Right lobe of liver (tissue), 6 donors: Measurements from ENCODE around the gene SYNE1. TPM values are rescaled to one million over a fixed set of nuclear protein-coding genes. Genes with fewer than 3 reads are reported as not detected.

Experiments
- ATAC-seq, 4 donors: fragments of 200-7000 bp; cut with Tn5 transposase; one replicate each; pipeline ENCODE4 v1.9.1; 2020; ENCODE audit warnings: mild to moderate bottlenecking in 4 of 4, moderate library complexity in 4 of 4
- DNase-seq, 3 donors: peaks; one replicate each; pipeline ENCODE4 v3.0.0-alpha.2; 2020
- H3K27ac ChIP-seq, 3 donors: fragments of 200-600 bp; one replicate each; pipeline ENCODE4 v1.8.0; 2022
- H3K27me3 ChIP-seq, 2 donors: fragments of 200-600 bp; one replicate each; pipeline ENCODE4 v1.8.0; 2022
- H3K36me3 ChIP-seq, 4 donors: fragments of 200-600 bp; sonication (generic) in 1 of 4; one replicate each; pipeline versions ENCODE4 v1.5.1 to v1.8.0; 2017 to 2022; ENCODE audit warnings: control low read depth in 1 of 4
- H3K4me1 ChIP-seq, 4 donors: fragments of 200-600 bp; sonication (generic) in 1 of 4; one replicate each; pipeline versions ENCODE4 v1.5.1 to v1.8.0; 2017 to 2022; ENCODE audit warnings: control low read depth in 1 of 4
- H3K4me3 ChIP-seq, 3 donors: fragments of 200-600 bp; one replicate each; pipeline ENCODE4 v1.8.0; 2022
- H3K9me3 ChIP-seq, 4 donors: fragments of 200-600 bp; sonication (generic) in 1 of 4; one replicate each; pipeline versions ENCODE4 v1.5.1 to v1.8.0; 2017 to 2022; ENCODE audit warnings: control low read depth in 1 of 4
- POLR2A ChIP-seq: fragments of 450-650 bp; IDR thresholded peaks from one replicate; pipeline ENCODE4 v1.6.1; 2017; ENCODE audit warnings: antibody characterized with exemption, mild to moderate bottlenecking
- WGBS: methylation state at CpG from one replicate; pipeline ENCODE4 v1.1.6; 2018; ENCODE audit warnings: low coverage, low lambda C conversion rate; ENCODE audit not compliant: insufficient coverage; ENCODE audit errors: missing lambda C conversion rate; 5-methylcytosine and 5-hydroxymethylcytosine counted together
- intact Hi-C, 2 donors: fragments of 100-400 bp; cut with DNase I; formaldehyde crosslinking; loops; one replicate each; pipeline versions ENCODE4 v1.11.2 to v1.14.1; 2022
- total RNA-seq, 6 experiments: library from RNA; depleted of rRNA in 2 of 6; stranded (reverse); fragments of >200 nt in 2 of 6; fragmentation: NEBNext Ultra II Directional in 3 of 6; extraction: Animal tissue kit (Norgen Biotek cat#: 25700) in 3 of 6; gene quantifications; one replicate each; pipeline versions ENCODE4 v1.1.0 to v1.2.4, GENCODE V29; 2016 to 2023
- TF ChIP-seq, protein P1 (sequence below), 4 donors: fragments of 200-600 bp in 3 of 4; fragments of 450-650 bp in 1 of 4; IDR thresholded peaks; one replicate each; pipeline versions ENCODE4 v1.5.1 to v1.8.0; 2016 to 2022; ENCODE audit warnings: antibody characterized with exemption in 4 of 4, mild to moderate bottlenecking in 2 of 4
- donor health status: DM: no; HTN: yes; CAD: no.
- donor health status: DM: no; HTN: no; CAD: no.
- donor health status: DM: no; HTN: no; CAD: no.
- donor health status: DM: no; HTN: yes; CAD: no.
- donor health status: DM: no; HTN: yes; CAD: no.

The SYNE1 gene
- total RNA-seq, 6 experiments from 2014 or later = 22.8 to 43.2 (median 25.0) TPM

GRCh38 chr6:152605941-152606340, 31.2 kb downstream of the SYNE1 start:
- no peak for ATAC-seq
- Histone ChIP-seq H3K4me3 (no peak overlapping the region), H3K9me3 (no peaks in the 10 kb centered on the region), H3K4me1 (no peaks in the 10 kb centered on the region), H3K27ac (no peak overlapping the region), H3K36me3 (no peaks in the 10 kb centered on the region), H3K27me3 (no peaks in the 10 kb centered on the region)
- intact Hi-C loops = no loop called here
- no peak for DNase-seq
- WGBS = 75% methylated on average over 2 of the region's 2 CpGs
- TF ChIP-seq, protein P1, sequence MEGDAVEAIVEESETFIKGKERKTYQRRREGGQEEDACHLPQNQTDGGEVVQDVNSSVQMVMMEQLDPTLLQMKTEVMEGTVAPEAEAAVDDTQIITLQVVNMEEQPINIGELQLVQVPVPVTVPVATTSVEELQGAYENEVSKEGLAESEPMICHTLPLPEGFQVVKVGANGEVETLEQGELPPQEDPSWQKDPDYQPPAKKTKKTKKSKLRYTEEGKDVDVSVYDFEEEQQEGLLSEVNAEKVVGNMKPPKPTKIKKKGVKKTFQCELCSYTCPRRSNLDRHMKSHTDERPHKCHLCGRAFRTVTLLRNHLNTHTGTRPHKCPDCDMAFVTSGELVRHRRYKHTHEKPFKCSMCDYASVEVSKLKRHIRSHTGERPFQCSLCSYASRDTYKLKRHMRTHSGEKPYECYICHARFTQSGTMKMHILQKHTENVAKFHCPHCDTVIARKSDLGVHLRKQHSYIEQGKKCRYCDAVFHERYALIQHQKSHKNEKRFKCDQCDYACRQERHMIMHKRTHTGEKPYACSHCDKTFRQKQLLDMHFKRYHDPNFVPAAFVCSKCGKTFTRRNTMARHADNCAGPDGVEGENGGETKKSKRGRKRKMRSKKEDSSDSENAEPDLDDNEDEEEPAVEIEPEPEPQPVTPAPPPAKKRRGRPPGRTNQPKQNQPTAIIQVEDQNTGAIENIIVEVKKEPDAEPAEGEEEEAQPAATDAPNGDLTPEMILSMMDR (IDR thresholded peaks at IDR 0.05) = no peak
- TF ChIP-seq POLR2A = no peak

DNA sequence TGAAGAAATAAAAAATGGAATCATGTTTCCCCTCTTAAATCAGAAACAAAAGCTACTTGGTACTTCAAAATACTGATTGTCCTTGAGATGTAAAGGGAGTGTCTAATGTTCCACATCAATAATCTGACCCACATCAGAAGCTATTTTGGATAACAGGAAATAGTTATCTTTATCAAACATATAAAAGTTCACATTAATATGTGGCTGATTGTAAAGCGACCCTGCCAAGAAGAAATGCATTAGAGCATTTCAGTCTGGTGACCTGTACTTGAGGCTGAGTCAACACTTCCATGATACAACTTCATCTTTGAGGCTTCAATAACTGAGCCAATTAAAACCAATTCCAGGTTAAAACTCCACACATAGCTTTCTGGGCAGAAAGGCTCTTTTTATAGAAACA, 31.8 kb downstream of the SYNE1 start:
- intact Hi-C loops = no loop called here
- Histone ChIP-seq H3K9me3 (no peaks in the 10 kb centered on the region), H3K27me3 (no peaks in the 10 kb centered on the region), H3K36me3 (no peaks in the 10 kb centered on the region), H3K4me1 (no peaks in the 10 kb centered on the region), H3K27ac (no peak overlapping the region), H3K4me3 (no peak overlapping the region)
- TF ChIP-seq, protein P1 (IDR thresholded peaks at IDR 0.05) = no peak
- TF ChIP-seq POLR2A = no peak
- ATAC-seq = no peak
- DNase-seq = no peak
- 31% methylated on average over 1 of the region's 1 CpG for WGBS

DNA sequence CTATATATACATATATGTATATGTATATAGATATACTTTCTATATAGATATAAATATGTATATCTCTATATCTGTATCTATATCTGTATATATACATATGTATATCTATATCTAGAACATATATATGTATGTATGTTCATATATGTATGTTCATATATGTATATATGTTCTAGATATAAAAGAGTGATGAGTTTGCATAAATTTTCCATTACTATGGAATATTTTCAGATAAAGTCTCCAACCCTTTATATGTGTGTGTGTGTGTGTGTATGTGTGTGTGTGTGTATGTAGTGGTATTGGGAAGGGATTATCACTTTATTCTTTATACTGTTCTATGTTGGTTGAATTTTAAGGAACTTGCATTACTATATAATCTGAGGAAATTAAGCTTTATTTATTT, 33.3 kb downstream of the SYNE1 start:
- Histone ChIP-seq H3K9me3 (no peaks in the 10 kb centered on the region), H3K4me1 (no peaks in the 10 kb centered on the region), H3K27ac (no peak overlapping the region), H3K36me3 (no peaks in the 10 kb centered on the region), H3K27me3 (no peaks in the 10 kb centered on the region), H3K4me3 (no peak overlapping the region)
- TF ChIP-seq POLR2A = no peak
- TF ChIP-seq, protein P1 (IDR thresholded peaks at IDR 0.05) = no peak
- no peak for DNase-seq
- intact Hi-C loops = no loop called here
- ATAC-seq = no peak

GRCh38 chr6:152600022-152600421, 37.1 kb downstream of the SYNE1 start:
- 67% methylated on average over 5 of the region's 5 CpGs for WGBS
- TF ChIP-seq, protein P1 (IDR thresholded peaks at IDR 0.05) = no peak
- no peak for TF ChIP-seq POLR2A
- Histone ChIP-seq H3K4me3 (no peak overlapping the region), H3K27me3 (no peaks in the 10 kb centered on the region), H3K27ac (no peak overlapping the region), H3K4me1 (no peaks in the 10 kb centered on the region), H3K9me3 (no peaks in the 10 kb centered on the region), H3K36me3 (no peaks in the 10 kb centered on the region)
- DNase-seq = no peak
- no peak for ATAC-seq
- intact Hi-C loops = no loop called here

- WGBS = 43% methylated on average over 4 of the region's 4 CpGs
- Histone ChIP-seq H3K9me3 (no peaks in the 10 kb centered on the region), H3K36me3 (no peaks in the 10 kb centered on the region), H3K27ac (no peak overlapping the region), H3K4me1 (no peaks in the 10 kb centered on the region), H3K27me3 (no peaks in the 10 kb centered on the region), H3K4me3 (no peak overlapping the region)
- no peak for DNase-seq
- TF ChIP-seq, protein P1 (IDR thresholded peaks at IDR 0.05) = no peak
- no peak for TF ChIP-seq POLR2A
- intact Hi-C loops = no loop called here
- peak; percentile 58 to 90 (median 74) for ATAC-seq
Observed at GRCh38 chr6:152598901-152599537, 38.1 kb downstream of the SYNE1 start.
